H1 (cell line): ENCODE measurements around the gene RAB31. TPM values are rescaled to one million over a fixed set of nuclear protein-coding genes. Genes with fewer than 3 reads are reported as not detected.

ENCODE experiments used
- CBX8 ChIP-seq: fragments of 300-800, 300-1000 bp; sonication (generic); IDR thresholded peaks from 2 replicates; pipeline ENCODE4 v1.7.1; 2016; ENCODE audit warnings: low read depth, low read length, borderline replicate concordance
- CHD7 ChIP-seq: fragments of 300-600 bp; sonication (generic); IDR thresholded peaks from 2 replicates; pipeline ENCODE4 v1.7.1; 2012; ENCODE audit warnings: low read length, moderate library complexity, mild to moderate bottlenecking, inconsistent platforms; ENCODE audit not compliant: insufficient replicate concordance
- EP300 ChIP-seq, 2 experiments: IDR thresholded peaks; 1 replicate in 1 of 2; 2 replicates in 1 of 2; pipeline ENCODE4 v1.6.1; 2011 to 2012; ENCODE audit warnings: low read depth in 2 of 2, low read length in 2 of 2, mild to moderate bottlenecking in 2 of 2, borderline replicate concordance in 1 of 2, inconsistent platforms in 1 of 2, moderate library complexity in 1 of 2
- RAD21 ChIP-seq, 2 experiments: IDR thresholded peaks in 1 of 2; conservative IDR thresholded peaks in 1 of 2; 2 replicates each; pipeline ENCODE4 v1.6.1; 2011; ENCODE audit warnings: low read depth in 2 of 2, low read length in 2 of 2, improper control_type of control experiment in 1 of 2, inconsistent platforms in 1 of 2, mild to moderate bottlenecking in 1 of 2, moderate library complexity in 1 of 2
- RBBP5 ChIP-seq: IDR thresholded peaks from 2 replicates; pipeline ENCODE4 v1.7.1; 2012; ENCODE audit warnings: low read depth, mild to moderate bottlenecking, inconsistent platforms, low read length, moderate library complexity, borderline replicate concordance
- TAF7 ChIP-seq: optimal IDR thresholded peaks from 2 replicates; pipeline ENCODE3; 2011; ENCODE audit warnings: low read depth, mild to moderate bottlenecking, inconsistent platforms, low read length, moderate library complexity, borderline replicate concordance
- USF2 ChIP-seq: IDR thresholded peaks from 2 replicates; pipeline ENCODE4 v1.6.1; 2011; ENCODE audit warnings: low read length, improper control_type of control experiment
- polyA plus RNA-seq, 7 experiments: library from polyadenylated mRNA; depleted of rRNA in 3 of 7; stranded (reverse) in 5 of 7; unstranded in 2 of 7; fragments of >200 nt in 5 of 7; fragments of 200-250 nt in 2 of 7; gene quantifications; 1 replicate in 5 of 7; 2 replicates in 1 of 7; 4 replicates in 1 of 7; pipeline versions ENCODE4 v1.2.1 to v1.2.3, GENCODE V29; 2011 to 2013; ENCODE audit warnings: missing spikeins in 2 of 7, mixed read lengths in 2 of 7
- total RNA-seq: library from RNA; stranded (reverse); fragmentation: NEBNext Ultra II Directional; extraction: Animal tissue kit (Norgen Biotek cat#: 25700); gene quantifications from 2 replicates; pipeline ENCODE4 v1.2.1, GENCODE V29; 2021
- TF ChIP-seq, protein P1 (sequence below): IDR thresholded peaks from 2 replicates; pipeline ENCODE4 v1.6.1; 2012; ENCODE audit warnings: inconsistent platforms

Gene RAB31
- total and polyA plus RNA-seq, 2 of the 8 experiments (the other 6 are each of a cell fraction or from before 2014, with no cell fraction given): 15.2 to 40.9 TPM

GRCh38 chr18:9756933-9757470 lies 48.9 kb downstream of the RAB31 start (continued):
- no peak for TF ChIP-seq CHD7
- no peak for TF ChIP-seq RBBP5
- TF ChIP-seq, protein P1, sequence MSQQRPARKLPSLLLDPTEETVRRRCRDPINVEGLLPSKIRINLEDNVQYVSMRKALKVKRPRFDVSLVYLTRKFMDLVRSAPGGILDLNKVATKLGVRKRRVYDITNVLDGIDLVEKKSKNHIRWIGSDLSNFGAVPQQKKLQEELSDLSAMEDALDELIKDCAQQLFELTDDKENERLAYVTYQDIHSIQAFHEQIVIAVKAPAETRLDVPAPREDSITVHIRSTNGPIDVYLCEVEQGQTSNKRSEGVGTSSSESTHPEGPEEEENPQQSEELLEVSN: no peak
- no peak for TF ChIP-seq RAD21 (IDR thresholded peaks at IDR 0.05 in 1 of 2, conservative IDR thresholded peaks at IDR 0.05 in 1 of 2; ENCODE audit: low read depth in 2 of 2, low read length in 2 of 2)
- no peak for TF ChIP-seq EP300 (IDR thresholded peaks at IDR 0.05; ENCODE audit: borderline replicate concordance in 1 of 2, low read depth in 2 of 2, low read length in 2 of 2)
- no peak for TF ChIP-seq USF2
- TF ChIP-seq CBX8: no peak
- TF ChIP-seq TAF7: no peak
